GM18519 (cell line): ENCODE results near the gene CCDC187.

Experiments used
- ATAC-seq: cut with Tn5 transposase; IDR thresholded peaks from one replicate; pipeline ENCODE4 v1.9.1; 2021; ENCODE audit warnings: mild to moderate bottlenecking, moderate library complexity; ENCODE audit not compliant: unreplicated experiment, low FRiP score

CCDC187 gene

DNA sequence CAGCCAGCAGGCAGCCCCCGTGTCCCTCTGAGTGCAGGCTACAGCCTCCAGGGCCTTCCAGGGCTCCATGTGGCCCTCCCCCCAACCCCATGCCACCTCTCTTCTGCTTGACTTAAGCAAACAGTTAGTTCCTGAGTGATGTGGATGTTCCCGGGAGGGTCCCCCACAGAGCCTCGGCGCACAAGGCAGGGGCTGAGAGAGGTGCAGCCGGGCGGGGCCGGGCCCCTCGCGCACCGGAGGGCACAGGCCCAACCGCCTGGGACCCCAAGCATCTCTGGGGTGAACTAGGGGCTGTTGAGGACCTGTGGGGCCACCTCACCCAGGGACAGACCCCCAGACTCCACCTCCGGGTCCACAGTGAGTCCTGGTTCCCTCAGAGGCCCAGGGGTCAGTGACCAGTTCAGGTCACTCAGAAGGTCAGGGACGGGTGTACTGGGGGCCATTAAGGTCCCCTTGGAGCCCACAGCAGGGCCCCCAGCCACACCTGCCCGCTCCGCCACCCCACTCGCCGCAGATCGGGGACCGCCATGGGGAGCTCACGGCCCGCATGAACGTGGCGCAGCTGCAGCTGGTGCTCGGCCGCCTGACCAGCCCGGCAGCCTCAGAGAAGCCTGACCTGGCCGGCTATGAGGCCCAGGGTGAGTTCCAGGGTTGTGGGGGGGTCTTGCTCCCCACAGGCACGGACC lies 36.6 kb upstream of the CCDC187 start:
- no peak for ATAC-seq

DNA sequence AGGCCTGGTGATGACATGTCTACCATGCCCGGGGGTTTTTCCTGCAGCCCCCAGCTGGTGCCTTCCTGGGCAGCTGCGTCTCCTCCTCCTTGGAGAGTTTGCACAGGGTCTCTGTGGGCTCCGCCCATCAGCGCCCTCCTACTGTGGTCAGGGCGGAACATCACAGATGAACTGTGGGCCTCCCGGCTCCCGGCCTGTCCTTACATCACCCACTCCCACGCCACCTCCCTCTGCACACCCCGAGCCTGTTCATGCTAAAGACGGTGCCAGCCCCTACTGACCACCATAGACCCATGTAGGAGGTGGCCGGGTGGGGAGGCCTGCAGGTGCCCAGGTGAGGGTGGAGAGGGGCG lies 36.0 kb upstream of the CCDC187 start:
- ATAC-seq, result no peak

DNA sequence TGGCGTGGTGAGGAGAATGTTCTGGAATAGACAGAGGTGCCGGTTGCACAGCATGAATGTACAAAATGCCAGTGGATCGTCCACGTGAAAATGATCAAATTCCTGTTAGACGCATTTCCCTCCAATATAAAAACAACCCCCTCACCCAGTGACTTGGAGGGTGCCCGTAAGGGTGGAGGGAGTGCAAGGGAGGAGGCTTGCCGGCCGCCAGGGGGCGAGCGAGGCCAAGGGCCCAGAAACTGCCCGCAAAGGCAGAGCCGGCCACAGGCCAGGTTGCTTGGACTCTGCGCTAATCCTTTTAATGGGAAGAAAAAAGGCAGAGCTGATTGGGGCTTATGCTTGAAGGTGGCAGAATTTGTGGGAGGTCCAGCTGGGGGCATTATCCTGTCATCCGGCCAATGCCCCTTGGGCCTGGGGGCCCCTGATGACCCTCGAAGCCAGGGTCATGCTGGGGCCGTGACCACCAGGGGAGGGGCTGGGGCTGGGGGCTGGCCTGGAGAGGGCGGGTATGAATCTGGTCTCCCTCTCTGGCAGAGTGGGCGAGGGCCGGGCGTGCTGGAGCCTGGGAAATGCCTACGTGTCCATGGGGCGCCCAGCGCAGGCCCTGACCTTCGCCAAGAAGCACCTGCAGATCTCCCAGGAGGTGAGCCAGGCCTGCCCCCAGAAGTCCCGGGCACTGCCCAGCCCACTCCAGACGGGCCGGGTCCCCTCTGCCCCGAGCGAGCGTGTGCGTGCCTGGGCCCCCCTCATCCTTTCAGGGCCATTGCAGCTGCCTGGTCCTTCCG lies 35.5 kb upstream of the CCDC187 start:
- no peak for ATAC-seq

DNA sequence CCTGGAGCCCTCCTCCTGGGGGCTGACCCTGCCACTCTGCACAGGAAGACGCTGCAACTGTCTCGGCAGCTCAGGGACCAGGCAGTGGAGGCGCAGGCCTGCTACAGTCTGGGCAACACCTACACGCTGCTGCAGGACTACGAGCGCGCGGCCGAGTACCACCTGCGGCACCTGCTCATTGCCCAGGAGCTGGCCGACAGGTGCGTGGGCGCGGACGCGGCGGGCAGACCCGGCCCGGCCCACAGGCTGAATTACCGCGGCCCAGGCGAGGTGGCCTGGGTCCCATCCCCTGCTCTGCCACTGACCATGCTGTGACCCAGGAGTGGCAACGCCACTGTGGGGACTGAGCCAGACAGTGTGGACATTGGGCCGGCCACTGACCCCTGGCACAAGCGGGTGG lies 34.6 kb upstream of the CCDC187 start:
- no peak for ATAC-seq

DNA sequence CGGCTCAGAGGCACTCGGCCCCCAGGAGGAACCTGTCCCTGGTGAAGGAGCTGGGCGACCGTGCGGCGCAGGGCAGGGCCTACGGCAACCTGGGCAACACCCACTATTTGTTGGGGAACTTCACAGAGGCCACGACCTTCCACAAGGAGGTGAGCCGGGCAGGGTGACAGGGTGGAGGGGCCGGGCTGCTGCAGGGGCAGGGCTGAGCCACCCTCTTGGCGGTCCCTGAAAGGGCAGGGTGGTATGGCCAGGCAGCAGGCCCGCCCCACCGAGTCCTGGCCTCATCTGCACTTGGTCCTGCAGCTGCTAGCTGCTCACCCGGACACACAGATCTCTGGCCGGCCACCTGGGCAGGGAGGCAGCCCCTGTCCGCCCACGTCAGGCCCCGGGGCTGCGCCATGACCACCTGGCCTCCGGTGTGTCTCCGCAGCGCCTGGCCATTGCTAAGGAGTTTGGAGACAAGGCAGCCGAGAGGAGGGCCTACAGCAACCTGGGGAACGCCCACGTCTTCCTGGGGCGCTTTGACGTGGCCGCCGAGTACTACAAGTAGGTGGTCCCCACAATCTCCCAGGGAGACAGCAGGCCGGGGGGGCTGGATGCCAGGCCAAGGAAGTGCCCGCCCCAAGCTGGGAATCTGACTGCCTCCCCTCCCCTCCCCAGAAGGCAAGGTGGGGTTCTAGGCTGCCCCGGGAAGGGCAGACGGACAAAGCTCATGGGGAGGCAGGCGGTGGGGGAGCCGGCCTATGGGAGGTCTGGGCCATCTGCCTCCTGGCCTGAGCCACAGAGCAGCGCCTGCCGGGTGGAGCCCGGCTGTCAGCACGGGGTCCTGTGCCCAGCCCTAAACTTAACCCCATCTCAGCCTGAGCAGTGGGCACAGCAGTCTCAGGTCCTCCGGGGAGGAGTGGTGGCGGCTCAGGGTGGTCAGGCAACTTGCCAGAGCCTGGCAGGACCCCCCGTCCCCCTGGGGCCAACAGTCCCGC lies 33.8 kb upstream of the CCDC187 start:
- no peak for ATAC-seq

DNA sequence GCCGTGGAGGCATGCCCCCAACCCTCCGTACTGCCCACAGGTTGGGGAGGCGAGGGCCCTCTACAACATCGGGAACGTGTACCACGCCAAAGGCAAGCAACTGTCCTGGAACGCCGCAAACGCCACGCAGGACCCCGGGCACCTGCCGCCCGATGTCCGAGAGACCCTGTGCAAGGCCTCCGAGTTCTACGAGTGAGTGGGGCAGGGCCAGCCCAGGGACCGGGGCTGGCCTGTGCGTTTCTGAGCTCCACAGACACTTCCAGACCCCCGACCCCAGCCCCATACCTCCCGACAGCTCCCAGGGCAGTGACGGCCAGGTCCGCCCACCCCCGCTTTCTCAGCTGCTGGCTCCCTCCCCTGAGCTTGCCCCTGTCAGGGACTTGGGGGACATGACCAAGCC lies 33.0 kb upstream of the CCDC187 start:
- ATAC-seq, result no peak

DNA sequence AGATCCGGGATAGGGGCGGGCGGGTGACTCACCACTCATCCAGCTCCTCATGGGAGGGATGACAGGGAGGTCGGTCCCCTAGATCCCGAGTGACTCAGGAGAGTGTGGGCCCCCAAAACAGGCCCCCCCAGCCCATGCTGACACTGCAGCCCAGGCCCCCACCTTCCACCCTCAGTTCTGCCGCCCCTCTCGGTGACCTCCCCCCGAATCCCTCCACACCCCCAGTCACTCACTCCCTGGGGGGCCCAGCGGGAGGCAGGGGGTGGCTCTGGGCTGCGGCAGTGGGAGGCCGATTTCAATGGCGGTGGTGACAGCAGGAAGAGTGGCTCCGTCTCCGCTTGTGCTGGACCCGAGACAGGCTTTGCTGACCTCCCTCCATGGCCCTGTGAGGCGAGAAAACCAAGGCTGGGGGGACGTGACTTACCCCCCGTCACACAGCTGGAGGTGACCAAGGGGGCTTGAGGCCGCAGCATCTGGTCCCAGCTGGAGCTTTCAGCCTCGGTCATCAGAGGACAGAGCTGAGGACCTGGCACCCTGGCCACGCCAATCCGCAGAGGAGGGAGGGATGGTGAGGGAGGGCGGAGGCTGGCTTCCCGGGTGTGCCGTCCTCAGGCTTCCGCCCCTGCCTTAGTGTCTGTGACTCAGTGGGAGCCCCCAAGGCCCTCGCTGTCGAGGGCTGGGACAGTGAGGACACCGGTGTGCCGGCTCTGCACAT lies 32.4 kb upstream of the CCDC187 start:
- no peak for ATAC-seq

DNA sequence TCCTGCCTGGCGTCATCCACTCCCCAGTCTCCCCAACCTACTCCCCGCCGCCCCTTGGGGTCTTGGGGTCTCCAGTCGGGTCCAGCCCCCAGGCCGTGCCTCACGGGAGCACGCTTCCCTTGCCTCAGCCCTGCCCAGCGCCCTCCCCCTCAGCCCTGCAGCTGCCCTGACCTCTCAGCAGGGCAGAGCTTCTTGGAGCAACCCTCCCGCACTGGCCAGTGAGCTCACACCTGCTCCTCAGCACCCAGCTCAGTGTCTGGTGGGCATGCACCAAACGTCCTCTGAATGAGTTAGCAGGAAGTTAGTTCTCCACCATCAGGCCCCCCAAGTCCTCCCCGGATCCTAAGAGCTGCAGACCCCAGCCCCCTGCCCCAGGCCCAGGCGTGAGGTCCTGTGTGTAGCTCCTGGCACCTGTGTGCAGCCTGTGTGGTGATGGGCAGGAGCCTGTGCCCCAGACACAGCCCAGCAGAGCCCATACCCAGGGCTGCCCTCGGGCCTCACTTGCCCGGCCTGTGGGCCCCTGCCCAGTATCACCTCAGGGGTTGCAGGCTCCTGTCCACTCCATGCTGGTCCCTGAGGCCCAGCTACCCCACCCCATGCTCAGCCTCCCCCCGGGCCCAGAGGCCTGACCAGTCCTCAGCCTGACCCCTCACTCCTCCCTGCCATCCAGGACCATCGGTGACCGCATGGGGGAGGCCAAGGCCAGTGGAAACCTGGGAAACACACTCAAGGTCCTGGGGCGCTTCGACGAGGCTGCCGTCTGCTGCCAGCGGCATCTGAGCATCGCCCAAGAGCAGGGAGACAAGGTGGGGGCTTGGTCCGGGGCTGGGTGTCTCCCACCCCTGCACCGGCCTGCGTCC lies 31.6 kb upstream of the CCDC187 start:
- ATAC-seq, result no peak

DNA sequence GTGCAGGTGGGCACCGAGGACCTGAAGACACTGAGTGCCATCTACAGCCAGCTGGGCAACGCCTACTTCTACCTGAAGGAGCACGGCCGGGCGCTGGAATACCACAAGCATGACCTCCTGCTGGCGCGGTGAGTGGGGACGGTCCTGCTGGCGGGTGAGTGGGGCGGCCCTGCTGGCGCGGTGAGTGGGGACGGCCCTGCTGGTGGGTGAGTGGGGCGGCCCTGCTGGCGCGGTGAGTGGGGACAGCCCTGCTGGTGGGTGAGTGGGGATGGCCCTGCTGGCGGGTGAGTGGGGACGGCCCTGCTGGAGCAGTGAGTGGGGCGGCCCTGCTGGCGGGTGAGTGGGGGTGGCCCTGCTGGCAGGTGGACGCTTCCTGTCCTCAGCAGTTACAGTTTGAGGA lies 30.6 kb upstream of the CCDC187 start:
- ATAC-seq, result no peak

DNA sequence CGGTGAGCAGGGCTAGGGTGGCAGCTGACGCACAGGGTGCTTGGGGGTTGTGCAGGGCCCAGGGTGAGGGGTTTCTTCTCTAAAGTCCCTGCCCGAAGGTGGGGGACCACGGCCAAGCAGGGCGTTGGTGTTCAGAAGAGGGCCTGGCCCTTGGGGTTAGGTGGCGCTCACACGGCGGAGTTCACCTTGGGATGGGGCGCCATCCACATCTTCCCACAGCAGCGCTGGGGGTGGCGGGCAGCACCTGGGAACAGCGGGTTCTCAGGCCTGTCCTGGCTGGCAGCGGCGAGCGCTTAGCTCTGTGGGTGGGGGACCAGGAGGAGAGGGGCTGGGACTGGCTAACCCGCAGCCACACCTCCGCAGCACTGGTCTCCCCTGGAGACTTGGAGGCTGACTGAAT lies 29.6 kb upstream of the CCDC187 start:
- no peak for ATAC-seq

DNA sequence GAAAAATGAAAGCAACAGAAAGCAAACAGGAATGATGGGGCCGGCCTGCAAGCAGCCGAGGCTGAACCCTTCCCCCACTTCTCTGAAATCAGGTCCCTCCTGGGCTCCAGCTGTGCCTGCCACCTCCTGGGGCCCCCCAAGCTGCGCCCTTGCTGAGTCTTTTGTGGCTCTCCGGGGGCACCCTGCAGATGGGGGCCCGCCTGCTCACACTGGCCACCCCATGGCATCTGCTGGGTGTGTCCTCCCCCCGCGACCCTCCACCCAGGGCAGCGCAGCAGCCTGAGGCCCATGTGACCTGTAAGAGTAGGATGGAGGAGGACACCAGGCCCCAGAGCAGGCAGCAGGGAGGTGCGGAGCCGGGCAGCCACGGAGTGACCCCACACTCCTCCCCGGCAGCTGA lies 29.2 kb upstream of the CCDC187 start:
- ATAC-seq, result no peak

DNA sequence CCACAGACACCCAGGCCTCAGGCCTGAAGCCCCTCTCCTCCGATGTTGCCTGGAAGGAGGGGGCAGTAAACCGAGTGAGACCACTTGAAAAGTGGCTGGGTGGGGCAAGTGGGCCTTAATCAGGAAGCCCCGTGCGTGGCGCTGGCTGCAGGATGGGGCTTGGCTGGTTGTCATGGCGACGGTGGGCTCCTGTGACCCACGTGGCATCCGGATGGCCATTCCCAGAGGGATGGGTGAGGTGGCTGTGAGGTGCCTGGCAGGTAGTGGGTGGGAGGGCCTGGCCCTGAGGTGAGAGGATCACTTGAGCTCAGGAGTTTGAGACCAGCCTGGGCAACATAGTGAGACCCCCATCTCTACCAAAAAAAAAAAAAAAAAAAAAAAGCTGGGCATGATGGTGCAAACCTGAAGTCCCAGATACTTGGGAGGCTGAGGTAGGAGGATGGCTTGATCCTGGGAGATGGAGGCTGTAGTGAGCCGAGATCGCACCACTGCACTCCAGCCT lies 28.6 kb upstream of the CCDC187 start:
- no peak for ATAC-seq

DNA sequence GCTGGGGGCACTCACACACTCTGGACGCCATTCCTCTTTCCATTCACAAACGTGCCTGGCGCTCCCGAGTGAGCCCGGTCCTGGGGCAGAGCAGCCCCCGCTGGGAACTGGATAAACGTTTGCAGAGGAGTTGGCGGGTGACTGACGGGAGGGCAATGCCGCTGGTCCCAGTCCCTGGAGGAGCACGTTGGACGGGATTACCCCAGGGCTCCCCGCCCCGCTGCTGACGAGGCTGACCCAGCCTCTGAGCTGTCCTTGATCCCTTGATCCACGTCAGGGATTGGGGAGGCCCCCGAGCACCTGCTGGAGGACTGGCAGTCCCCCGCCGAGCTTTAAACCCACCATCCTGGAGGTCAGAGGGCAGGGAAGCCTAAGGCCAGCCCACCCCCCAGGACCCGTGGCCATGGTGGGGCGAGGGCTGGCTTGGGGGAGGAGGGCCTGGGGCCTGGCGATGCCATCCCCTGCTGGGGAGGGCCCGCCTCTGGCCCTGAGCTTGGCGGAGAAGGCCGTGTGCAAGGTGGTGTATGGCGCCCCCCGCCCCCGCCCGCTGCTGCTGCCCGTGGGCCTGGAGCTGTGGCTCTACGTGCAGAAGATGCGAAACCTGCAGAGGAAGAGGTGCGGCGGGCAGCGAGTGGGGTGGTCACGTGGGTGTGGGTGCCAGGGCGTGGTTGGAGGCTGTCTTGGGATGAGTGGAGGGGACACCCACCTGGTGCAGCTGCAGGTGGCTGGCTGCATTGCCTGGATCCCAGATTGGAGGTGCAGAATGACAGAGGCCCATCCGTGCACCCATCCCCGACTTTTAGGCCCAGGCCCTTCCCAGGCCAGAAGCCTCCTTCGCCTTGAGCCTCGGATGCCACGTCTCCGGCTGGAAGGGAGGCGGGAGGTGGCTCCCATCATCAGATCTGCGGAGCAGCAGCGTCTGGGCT lies 27.9 kb upstream of the CCDC187 start:
- ATAC-seq, result no peak

DNA sequence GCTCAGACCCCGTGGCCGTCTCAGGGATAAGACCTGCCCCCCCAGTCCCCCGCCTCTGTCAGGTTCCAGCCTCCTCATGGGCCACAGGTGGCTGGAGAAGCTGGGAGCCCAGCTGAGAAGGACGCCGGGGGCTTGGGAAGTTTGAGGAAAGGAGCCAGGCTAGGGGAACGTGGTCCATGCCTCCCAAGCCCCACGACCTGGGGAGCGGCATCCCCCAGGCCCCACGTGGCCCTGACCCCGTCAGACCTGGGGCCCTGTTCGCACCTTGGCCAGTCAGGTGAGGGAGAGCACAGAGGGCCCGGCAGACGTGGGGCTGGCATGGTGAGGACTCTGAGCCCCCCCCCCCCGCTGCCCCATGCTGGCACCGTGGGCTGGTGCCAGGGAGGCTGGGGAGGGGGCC lies 27.1 kb upstream of the CCDC187 start:
- no peak for ATAC-seq

DNA sequence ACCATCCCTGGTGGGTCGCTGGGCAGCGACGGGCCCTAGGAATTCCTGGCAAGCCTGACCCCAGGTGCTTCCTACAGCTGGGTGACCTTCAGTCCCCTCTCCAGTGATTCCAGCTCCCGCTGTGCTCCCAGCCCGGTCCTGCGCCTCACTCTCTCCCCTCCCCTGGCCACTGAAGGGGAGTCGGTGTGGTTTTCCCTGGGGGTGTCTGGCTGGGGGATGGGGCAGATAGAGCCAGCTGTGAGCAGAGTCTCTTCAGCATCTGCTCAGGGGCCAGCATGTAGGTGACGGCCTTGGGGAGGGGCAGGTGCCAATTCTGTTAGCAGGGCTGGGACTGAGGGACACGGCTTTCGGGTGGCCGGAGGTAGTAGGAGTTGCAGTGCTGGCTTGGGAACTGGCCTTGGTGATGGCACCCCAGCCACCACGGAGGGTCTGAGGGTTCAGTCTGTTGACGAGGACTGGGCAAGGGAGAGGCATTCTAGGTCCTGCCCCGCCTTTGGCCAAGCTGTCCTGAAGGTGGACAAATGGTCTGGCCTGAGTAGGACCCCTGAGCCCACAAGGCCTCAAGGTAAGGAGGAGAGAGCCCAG lies 26.6 kb upstream of the CCDC187 start:
- ATAC-seq, result no peak

DNA sequence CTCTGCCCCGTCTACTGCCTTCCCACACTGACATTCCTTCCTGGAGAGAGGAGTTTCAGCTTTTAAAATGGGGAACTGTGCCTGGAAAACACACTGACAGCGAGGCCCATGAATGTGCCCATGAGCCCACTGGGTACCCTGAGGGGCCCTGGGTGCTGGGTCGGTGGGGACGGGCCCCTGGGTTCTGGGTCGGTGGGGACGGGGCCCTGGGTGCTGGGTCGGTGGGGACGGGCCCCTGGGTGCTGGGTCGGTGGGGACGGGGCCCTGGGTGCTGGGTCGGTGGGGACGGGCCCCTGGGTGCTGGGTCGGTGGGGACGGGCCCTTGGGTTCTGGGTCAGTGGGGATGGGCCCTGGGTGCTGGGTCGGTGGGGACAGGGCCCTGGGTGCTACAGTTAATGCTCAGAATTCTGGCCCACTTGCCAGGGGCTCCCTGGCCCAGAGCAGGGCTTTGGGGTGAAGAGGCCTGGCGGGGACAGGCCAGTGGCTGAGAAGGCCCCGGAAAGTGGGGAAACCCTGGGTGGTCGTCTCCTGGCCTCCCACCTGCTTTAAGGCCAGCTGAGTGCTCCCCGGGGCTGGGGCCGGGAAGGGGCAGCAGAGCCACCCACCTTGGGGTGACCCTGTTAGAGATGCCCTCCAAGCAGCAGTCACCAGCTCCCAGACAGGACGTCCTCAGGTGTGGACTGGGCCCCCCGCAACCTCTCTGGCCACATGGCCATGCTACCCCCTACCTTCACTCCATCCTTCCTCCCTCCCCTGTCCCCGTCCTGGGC lies 25.9 kb upstream of the CCDC187 start:
- no peak for ATAC-seq

DNA sequence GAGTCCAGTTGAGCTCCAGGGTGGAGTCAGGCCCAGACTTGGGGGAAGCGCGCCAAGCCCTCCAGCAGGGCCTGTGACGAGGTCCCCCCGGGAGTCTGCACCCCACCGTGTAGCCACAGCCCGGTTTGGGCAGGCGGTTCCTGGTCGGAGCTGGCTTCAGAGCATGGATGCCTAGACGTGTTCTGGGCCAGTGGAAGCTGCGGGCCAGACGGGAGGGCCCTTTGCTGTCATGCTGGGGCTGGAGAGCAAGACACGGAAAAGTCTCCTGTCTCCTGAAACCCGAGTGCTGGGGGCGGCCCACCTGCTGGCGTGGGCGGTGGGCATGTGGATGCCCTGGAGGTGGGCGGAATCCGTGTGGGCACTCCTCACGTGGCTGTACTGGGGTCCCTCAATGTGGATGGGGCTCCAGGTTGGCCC lies 25.3 kb upstream of the CCDC187 start:
- no peak for ATAC-seq
